Gastroesophageal sphincter (tissue), 4 donors: ENCODE data around the gene SERPINB4. TPM values are rescaled to one million over a fixed set of nuclear protein-coding genes. Genes with fewer than 3 reads are reported as not detected.
A peak's percentile ranks its signal among the peaks of the same experiment; 100 is the strongest.

Experiments
- ATAC-seq: fragments of 150-250 bp; one replicate; pipeline ENCODE4 v1.9.1; 2016; ENCODE audit warnings: mild to moderate bottlenecking, moderate library complexity
- H3K27ac ChIP-seq, 4 donors: fragments of 200-600 bp; sonication (generic) in 3 of 4; 1 replicate in 3 of 4; 2 replicates in 1 of 4; pipeline ENCODE4 v1.5.1; 2016 to 2019
- H3K27me3 ChIP-seq: fragments of 200-600 bp; sonication (generic); one replicate; pipeline ENCODE4 v1.5.1; 2019
- H3K36me3 ChIP-seq, 2 donors: fragments of 200-600 bp; sonication (generic); one replicate each; pipeline ENCODE4 v1.5.1; 2019; ENCODE audit warnings: control low read depth in 1 of 2
- H3K4me1 ChIP-seq, 3 donors: fragments of 200-600 bp; sonication (generic); 1 replicate in 2 of 3; 2 replicates in 1 of 3; pipeline ENCODE4 v1.5.1; 2016 to 2019; ENCODE audit warnings: control low read depth in 2 of 3
- H3K4me3 ChIP-seq, 2 donors: fragments of 200-600 bp; sonication (generic); one replicate each; pipeline ENCODE4 v1.5.1; 2019; ENCODE audit warnings: mild to moderate bottlenecking in 1 of 2, moderate library complexity in 1 of 2
- H3K9me3 ChIP-seq, 3 donors: fragments of 200-600 bp; sonication (generic); one replicate each; pipeline ENCODE4 v1.5.1; 2017 to 2019; ENCODE audit warnings: control low read depth in 2 of 3
- EP300 ChIP-seq: sonication (generic); formaldehyde crosslinking; IDR thresholded peaks from one replicate; pipeline ENCODE4 v1.6.1; 2017; ENCODE audit warnings: antibody characterized with exemption, mild to moderate bottlenecking
- POLR2A ChIP-seq, 2 donors: fragments of 450-650 bp; IDR thresholded peaks; one replicate each; pipeline ENCODE4 v1.6.1; 2017; ENCODE audit warnings: antibody characterized with exemption in 2 of 2, mild to moderate bottlenecking in 2 of 2, moderate library complexity in 1 of 2
- POLR2AphosphoS5 ChIP-seq: sonication (generic); formaldehyde crosslinking; IDR thresholded peaks from one replicate; pipeline ENCODE4 v1.6.1; 2017; ENCODE audit warnings: antibody characterized with exemption
- WGBS, 2 donors: methylation state at CpG; one replicate each; pipeline ENCODE4 v1.1.5; 2018; ENCODE audit warnings: low coverage in 1 of 2; 5-methylcytosine and 5-hydroxymethylcytosine counted together
- total RNA-seq, 4 donors: library from RNA; depleted of rRNA; stranded (reverse); fragments of >200 nt; gene quantifications; one replicate each; pipeline ENCODE4 v1.1.0, GENCODE V29; 2016
- TF ChIP-seq, protein P1 (sequence below), 4 experiments: fragments of 200-600 bp in 2 of 4; fragments of 450-650 bp in 2 of 4; sonication (generic) in 1 of 4; IDR thresholded peaks; one replicate each; pipeline ENCODE4 v1.5.1; 2017 to 2019; ENCODE audit warnings: antibody characterized with exemption in 4 of 4, mild to moderate bottlenecking in 2 of 4, moderate library complexity in 2 of 4

SERPINB4 gene
- total RNA-seq, 4 donors from 2014 or later = 1.9 to 23.5 TPM; not detected in 2

DNA sequence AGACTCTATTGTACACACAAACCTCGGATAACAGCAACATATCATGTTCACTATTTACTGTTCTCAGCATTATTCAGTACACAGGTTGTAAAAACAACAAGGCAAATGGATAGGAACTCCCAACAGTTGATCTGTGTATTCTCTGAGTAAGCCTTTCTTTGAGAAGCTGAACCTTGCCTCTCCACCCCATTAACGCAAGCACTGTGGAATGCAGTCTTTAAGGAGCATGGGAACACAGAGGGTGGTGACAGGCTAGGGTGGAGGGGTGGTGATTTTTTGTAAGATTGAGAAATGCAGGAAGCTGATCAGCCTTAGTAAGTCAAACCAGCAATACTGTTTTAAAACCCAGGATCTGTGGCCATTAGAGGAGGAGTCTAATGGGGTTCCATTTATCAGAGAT is 39.1 kb upstream of the SERPINB4 start:
- Histone ChIP-seq H3K4me1 (no peaks in the 10 kb centered on the region), H3K27ac (no peak overlapping the region), H3K36me3 (no peaks in the 10 kb centered on the region), H3K4me3 (no peak overlapping the region), H3K27me3 (peaks cover 4% of the 10 kb centered on the region), H3K9me3 (no peaks in the 10 kb centered on the region)
- ATAC-seq = peak; percentile 47
- TF ChIP-seq, protein P1, sequence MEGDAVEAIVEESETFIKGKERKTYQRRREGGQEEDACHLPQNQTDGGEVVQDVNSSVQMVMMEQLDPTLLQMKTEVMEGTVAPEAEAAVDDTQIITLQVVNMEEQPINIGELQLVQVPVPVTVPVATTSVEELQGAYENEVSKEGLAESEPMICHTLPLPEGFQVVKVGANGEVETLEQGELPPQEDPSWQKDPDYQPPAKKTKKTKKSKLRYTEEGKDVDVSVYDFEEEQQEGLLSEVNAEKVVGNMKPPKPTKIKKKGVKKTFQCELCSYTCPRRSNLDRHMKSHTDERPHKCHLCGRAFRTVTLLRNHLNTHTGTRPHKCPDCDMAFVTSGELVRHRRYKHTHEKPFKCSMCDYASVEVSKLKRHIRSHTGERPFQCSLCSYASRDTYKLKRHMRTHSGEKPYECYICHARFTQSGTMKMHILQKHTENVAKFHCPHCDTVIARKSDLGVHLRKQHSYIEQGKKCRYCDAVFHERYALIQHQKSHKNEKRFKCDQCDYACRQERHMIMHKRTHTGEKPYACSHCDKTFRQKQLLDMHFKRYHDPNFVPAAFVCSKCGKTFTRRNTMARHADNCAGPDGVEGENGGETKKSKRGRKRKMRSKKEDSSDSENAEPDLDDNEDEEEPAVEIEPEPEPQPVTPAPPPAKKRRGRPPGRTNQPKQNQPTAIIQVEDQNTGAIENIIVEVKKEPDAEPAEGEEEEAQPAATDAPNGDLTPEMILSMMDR (IDR thresholded peaks at IDR 0.05) = no peak
- TF ChIP-seq EP300 = no peak
- no peak for TF ChIP-seq POLR2AphosphoS5
- no peak for TF ChIP-seq POLR2A (IDR thresholded peaks at IDR 0.05)
- WGBS, 2 donors = 39 to 44% methylated on average over 1 to 2 of the region's 2 CpGs

DNA sequence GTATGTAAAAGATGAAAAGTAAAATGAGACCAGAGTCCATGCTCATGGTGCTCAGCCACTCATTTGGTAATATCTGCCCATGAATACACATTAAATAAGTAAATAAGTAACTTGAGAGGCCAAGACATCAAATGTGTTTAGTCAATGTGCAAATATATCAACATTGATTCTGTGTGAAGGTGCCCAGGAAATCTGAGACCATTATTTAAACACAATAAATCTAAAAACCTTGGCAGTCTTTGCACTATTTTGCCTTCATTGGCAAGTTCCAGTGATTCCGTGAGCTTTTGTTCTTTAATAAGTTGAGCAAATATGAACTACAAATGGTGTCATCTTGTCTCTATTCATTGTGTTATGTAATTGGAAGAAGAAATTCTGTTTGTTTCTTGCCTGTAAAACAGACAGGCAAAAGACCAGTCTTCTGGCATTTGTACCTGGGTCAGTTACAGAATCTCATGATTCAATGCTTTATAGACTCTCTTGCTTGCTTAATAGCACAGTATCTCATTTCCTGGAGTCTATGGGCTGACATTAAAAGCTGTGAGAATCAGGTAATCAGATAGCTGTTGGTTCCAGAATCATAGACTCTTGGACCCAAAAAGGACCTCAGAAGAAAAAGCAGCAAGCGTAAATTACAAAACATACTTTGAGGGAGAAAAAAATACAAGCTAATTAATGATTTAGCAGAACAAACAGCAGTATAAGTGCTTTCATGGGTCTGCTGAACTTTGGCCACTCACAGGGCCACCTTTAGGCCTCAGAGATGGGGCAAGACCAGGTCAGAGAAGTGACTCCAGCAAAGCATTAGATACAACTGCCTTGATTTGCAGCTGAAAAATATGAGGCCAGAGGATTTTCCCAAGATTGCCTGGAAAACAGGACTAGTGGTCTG is 37.6 kb upstream of the SERPINB4 start:
- TF ChIP-seq POLR2AphosphoS5 (no peak), POLR2A (IDR thresholded peaks at IDR 0.05) (no peak), EP300 (no peak)
- TF ChIP-seq, protein P1 (IDR thresholded peaks at IDR 0.05) = no peak
- no peak for ATAC-seq
- H3K27me3 ChIP-seq = peaks cover 4% of the 10 kb centered on the region
- no peaks in the 10 kb centered on the region for H3K36me3 ChIP-seq
- H3K4me1 ChIP-seq = no peaks in the 10 kb centered on the region
- 70 to 88% methylated on average over 2 of the region's 2 CpGs for WGBS, 2 donors
- H3K27ac ChIP-seq = no peak overlapping the region
- H3K9me3 ChIP-seq = no peaks in the 10 kb centered on the region
- no peak overlapping the region for H3K4me3 ChIP-seq

DNA sequence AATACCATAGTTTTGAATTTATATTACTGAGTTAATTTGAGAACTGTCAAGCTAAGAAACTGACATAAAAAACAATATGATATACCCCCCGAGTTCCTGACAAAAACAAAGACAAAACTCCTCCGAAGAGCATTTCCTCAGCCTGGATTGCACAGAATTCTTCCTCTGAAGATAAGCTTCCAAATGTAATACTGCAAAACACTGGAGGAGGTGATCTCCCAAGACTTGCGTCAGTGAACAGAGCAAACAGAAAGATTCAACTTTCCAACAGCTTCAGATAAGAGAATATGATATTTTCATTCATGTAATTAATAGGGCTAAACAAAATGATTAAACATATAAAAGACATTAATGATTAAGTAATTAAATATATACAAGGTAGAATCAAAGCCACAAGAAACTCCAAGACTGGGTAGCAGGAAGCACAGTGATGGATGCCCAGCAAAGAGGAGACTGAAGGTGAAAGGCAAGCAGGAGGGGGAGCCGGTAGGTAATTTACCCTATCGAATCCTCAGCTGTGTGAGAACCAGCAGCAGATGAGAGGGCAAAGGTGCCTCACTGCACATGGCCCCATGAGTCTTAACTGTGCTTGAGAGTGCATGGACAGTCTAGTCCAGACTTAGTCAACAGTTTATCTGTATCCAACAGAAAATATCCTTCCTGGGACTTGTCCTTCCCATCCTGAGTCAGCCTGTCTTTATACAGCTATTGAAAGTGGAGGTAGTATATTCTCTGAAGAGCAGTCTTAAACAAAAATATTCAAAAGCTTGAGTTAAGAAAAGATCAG is 36.0 kb upstream of the SERPINB4 start:
- WGBS, 2 donors = 67 to 83% methylated on average over 5 of the region's 5 CpGs
- no peak for ATAC-seq
- H3K4me3 ChIP-seq = no peak overlapping the region
- H3K36me3 ChIP-seq = no peaks in the 10 kb centered on the region
- no peak overlapping the region for H3K27ac ChIP-seq
- no peaks in the 10 kb centered on the region for H3K27me3 ChIP-seq
- H3K9me3 ChIP-seq = no peaks in the 10 kb centered on the region
- H3K4me1 ChIP-seq = no peaks in the 10 kb centered on the region
- TF ChIP-seq, protein P1 (IDR thresholded peaks at IDR 0.05) = no peak
- no peak for TF ChIP-seq POLR2A (IDR thresholded peaks at IDR 0.05)
- TF ChIP-seq POLR2AphosphoS5 = no peak
- no peak for TF ChIP-seq EP300

DNA sequence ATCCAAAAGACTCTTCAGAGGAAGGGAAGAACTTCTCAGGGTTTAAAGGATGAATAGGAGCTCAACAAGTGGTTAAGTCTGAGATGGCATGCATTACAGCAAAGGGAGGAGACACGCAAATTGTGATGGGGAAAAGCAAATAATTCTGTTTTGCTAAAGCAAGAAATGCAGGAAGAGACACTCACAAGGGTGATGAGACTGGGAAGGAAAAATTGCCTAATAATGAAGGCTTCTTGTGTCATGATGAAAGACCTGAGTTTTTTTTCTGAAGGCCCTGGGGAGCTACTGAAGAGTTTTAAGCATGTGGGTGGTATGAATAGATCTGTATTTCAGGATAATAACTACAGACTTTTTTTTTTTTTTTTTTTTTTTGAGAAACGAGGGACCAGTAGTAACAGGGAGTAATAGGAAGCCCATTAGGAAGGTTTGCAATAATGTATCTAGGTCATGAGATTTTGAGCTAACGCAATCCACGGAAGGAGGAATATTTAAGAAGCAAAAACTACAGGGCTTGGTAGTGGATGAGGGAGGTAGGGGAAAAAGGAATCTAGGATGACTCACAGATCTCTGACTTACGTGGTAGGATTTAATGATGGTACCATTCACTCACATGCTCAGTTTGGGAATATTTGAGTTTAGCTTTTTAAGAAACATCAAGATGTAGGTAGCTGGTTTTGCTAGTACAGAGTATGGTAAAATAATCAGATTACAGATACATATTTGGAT is 33.6 kb upstream of the SERPINB4 start:
- ATAC-seq = no peak
- 65 to 67% methylated on average over 5 of the region's 5 CpGs for WGBS, 2 donors
- TF ChIP-seq EP300 (no peak), POLR2AphosphoS5 (no peak), POLR2A (IDR thresholded peaks at IDR 0.05) (no peak)
- TF ChIP-seq, protein P1 (IDR thresholded peaks at IDR 0.05) = no peak

More for the DNA sequence above, 33.6 kb upstream of the SERPINB4 start:
- H3K4me1 ChIP-seq = no peaks in the 10 kb centered on the region
- no peaks in the 10 kb centered on the region for H3K9me3 ChIP-seq
- H3K4me3 ChIP-seq = no peak overlapping the region
- H3K27ac ChIP-seq = no peak overlapping the region
- no peaks in the 10 kb centered on the region for H3K27me3 ChIP-seq
- no peaks in the 10 kb centered on the region for H3K36me3 ChIP-seq
